Renal pelvis (tissue), 12 donors: ENCODE measurements around the gene BTBD16. TPM values are rescaled to one million over a fixed set of nuclear protein-coding genes. Genes with fewer than 3 reads are reported as not detected.

Experiments
- DNase-seq: peaks from one replicate; pipeline ENCODE4 v3.0.0-alpha.2; 2013
- long read RNA-seq, 16 experiments: transcript quantifications; one replicate each; lab custom pipeline, GENCODE V29; 2026
- polyA plus RNA-seq, 3 donors: library from polyadenylated mRNA; unstranded; fragments of 120-200 nt; gene quantifications; one replicate each; pipeline ENCODE4 v1.2.1, GENCODE V29; 2013; ENCODE audit not compliant: insufficient read length in 3 of 3

BTBD16 gene
- polyA plus RNA-seq: 1 to 10 TPM in 1 of 3 donors, under 1 TPM in 2; 0.37 to 1.3 (median 0.96) TPM
- long read RNA-seq, donor 1: 0 reads
- long read RNA-seq, donor 2: 0 reads
- long read RNA-seq, donor 3: 0 reads
- long read RNA-seq, donor 4: 0 reads
- long read RNA-seq, donor 5: 0 reads
- long read RNA-seq, donor 6: 0 reads
- long read RNA-seq, donor 7: 0 reads
- long read RNA-seq, donor 8: 0 reads
- long read RNA-seq, donor 9: 0 reads
- long read RNA-seq, donor 10: 0 reads
- long read RNA-seq, donor 11: 0 reads
- long read RNA-seq, donor 12: 0 reads
- long read RNA-seq, donor 13: 0 reads
- long read RNA-seq, donor 14: 0 reads
- long read RNA-seq, donor 15: 0 reads
- long read RNA-seq, donor 16: 0 reads

GRCh38 chr10:122271076-122271475 is at the start of gene BTBD16:
Gene BTBD16 (plus strand): TSS chr10:122271296. CDS start chr10:122275082, 3,786 bp downstream.
- no peak for DNase-seq

- DNase-seq: no peak
Observed at GRCh38 chr10:122221958-122222357, 49.1 kb upstream of the BTBD16 start.

- no peak for DNase-seq
Observed at GRCh38 chr10:122222638-122223037, 48.5 kb upstream of the BTBD16 start.

- no peak for DNase-seq
Observed at GRCh38 chr10:122224159-122224558, 46.9 kb upstream of the BTBD16 start.

GRCh38 chr10:122225330-122225729 is 45.8 kb upstream of the BTBD16 start:
- no peak for DNase-seq

- DNase-seq: no peak
Observed at GRCh38 chr10:122227754-122228153, 43.3 kb upstream of the BTBD16 start.

- no peak for DNase-seq
Observed at GRCh38 chr10:122229666-122230065, 41.4 kb upstream of the BTBD16 start.

GRCh38 chr10:122230222-122230621 is 40.9 kb upstream of the BTBD16 start:
- DNase-seq: no peak

GRCh38 chr10:122232769-122233168 is 38.3 kb upstream of the BTBD16 start:
- peak; percentile 44 for DNase-seq

GRCh38 chr10:122233857-122234348 is 37.2 kb upstream of the BTBD16 start:
- peak; percentile 5 for DNase-seq

- DNase-seq: peak; percentile 29
Observed at GRCh38 chr10:122234416-122234815, 36.7 kb upstream of the BTBD16 start.

GRCh38 chr10:122236690-122237306 is 34.3 kb upstream of the BTBD16 start:
- DNase-seq: no peak

- no peak for DNase-seq
Observed at GRCh38 chr10:122237331-122237990, 33.6 kb upstream of the BTBD16 start.

GRCh38 chr10:122239578-122240257 is 31.4 kb upstream of the BTBD16 start:
- DNase-seq: no peak

- DNase-seq: no peak
Observed at GRCh38 chr10:122240401-122240800, 30.7 kb upstream of the BTBD16 start.

- DNase-seq: no peak
Observed at GRCh38 chr10:122241836-122242235, 29.3 kb upstream of the BTBD16 start.

- no peak for DNase-seq
Observed at GRCh38 chr10:122243550-122243949, 27.5 kb upstream of the BTBD16 start.

- DNase-seq: no peak
Observed at GRCh38 chr10:122244001-122244975, 26.8 kb upstream of the BTBD16 start.

- no peak for DNase-seq
Observed at GRCh38 chr10:122245136-122245535, 26.0 kb upstream of the BTBD16 start.

- no peak for DNase-seq
Observed at GRCh38 chr10:122245897-122246296, 25.2 kb upstream of the BTBD16 start.
